HG02840 (cell line): Measurements from ENCODE around the gene EFCAB6.

ENCODE experiments used
- ATAC-seq: cut with Tn5 transposase; IDR thresholded peaks from one replicate; pipeline ENCODE4 v1.9.1; 2021; ENCODE audit warnings: mild to moderate bottlenecking, moderate library complexity, moderate number of reproducible peaks; ENCODE audit not compliant: unreplicated experiment, low FRiP score

EFCAB6 gene

DNA sequence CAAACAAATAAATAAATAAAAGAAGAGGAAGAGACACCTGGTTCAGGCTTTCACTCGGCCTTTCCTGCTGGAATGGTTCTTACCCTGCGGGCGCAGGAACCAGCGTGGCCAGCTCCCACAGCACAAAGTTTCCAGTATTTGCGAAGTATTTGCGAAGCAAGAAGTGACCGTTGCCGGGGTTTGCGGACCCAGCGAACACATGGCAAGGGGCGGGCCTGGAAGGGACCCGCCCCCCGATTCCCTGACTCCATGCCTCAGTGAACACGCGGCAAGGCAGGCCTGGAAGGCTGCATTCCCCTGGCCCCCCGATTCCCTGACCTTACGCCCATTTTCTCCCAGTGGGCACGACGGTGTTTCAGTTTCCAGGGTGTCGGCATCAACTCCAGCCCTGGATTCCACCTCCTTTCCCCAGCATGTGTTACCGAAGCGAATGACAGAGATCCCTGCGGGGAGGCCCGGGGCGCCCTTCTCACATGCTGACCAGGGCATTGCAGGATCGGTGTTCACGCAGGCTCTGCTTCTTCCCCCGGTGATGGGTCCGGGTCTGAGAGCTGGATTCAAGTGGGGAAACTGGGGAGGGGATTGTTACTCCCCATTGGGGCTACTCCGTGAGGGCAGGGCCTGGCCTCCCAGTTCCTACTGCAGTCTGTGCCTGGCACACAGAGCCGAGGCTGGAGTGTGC, 297.5 kb downstream of the EFCAB6 start:
- ATAC-seq: no peak

DNA sequence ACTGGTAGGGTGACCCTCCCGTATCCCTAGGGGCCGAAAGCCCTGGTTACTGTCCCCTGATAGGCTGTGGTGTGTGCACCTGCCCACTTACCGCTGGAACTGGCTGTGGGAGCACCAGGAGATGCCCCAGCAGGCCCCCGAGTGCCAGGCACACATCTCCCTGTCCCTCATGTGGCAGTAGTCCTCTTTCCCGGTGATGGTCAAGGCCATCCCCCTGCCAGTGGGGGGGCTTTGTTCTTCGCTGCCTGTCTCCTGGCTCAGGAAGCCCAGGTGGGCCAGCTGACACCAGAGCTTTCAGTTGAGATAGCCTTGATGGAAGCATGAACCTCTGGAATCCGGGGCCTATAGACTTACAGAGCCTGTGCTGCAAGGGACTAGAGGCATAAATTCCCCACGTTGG, 299.8 kb downstream of the EFCAB6 start:
- no peak for ATAC-seq

DNA sequence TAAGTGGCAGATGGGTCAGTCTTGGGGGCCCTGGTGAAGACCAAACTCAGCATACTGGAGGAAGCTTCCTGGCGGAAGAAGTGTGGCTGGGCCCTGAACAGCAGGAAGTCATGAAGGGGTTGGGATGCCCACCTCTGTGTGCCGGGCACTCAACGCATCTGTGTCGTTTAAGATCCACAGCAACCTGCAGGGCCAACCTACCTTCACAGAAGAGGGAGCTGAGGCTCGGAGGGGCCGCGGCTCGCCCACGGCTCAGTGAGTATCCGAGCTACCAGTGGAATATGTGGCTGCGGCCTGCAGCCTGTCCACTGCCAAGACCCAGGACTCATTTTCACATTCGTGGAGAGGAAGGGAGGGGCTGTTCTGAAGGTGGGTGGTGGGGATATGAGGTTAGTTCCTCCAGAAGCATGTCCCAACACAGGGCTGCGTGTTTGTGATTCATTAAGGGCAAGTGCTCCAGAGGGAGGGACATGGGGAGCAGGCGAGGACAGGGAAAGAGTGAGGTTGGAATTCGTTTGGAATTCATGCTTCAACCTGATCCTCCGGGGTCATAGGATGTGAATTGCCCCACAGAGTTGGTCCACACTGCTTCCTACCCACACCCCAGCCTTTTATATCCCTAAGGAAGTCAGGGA, 300.7 kb downstream of the EFCAB6 start:
- ATAC-seq: no peak

DNA sequence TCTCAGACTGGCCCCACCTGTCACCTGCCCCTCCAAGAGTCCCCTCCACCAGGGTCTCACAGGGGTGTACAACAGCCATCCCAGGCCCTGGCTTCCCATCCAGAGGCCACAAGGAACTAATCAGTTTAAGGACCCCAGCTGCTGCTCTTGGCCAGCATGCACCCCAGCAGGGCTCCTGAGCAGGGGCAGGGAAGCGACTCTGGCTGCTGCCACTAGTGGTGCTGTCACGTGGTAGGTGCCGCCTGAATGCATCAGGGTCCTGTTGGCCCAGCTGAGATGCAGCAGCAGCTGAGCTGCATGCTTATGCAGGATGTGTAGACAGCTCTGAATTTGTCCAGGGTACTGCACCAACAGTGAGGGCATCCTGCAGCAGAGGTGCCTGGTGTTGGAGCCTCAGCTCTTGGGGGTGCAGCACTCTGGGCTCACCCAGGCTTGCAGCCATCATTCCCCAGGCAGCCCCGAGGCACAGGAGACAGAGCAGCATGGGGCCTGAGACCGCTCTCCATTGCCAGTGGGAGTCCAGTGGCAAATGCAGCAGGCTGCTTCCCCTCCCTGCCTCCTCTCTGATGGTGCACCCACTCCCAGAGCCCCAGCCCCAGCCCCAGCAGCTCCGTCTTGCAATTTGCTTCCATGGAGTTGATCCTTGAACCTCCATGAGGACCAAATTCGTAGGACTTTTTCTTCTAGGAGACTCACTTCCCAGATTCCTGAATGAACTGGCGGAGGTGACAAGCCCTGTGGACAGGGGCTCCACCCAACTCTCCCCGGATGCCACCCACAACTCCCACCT, 301.6 kb downstream of the EFCAB6 start:
- no peak for ATAC-seq

DNA sequence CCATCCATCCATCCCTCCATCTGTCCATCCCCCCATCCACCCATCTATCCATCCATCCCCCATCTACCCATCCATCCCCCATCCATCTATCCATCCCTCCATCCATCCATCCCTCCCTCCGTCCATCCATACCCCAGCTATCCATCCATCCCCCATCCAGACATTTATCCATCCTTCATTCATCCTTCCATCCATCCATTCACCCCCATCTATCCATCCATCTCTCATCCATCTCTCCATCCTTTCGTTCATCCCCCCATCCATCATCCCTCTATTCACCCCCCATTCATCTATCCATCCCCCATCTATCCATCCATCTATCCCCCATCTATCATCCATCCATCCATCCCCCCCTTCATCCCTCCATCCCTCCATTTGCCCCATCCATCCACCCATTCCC, 302.8 kb downstream of the EFCAB6 start:
- no peak for ATAC-seq

- ATAC-seq: no peak
Measured at GRCh38 chr22:43508489-43508888, 303.6 kb downstream of the EFCAB6 start.

- no peak for ATAC-seq
Measured at GRCh38 chr22:43507235-43507634, 304.9 kb downstream of the EFCAB6 start.

GRCh38 chr22:43506487-43506886, 305.6 kb downstream of the EFCAB6 start:
- ATAC-seq: no peak

- no peak for ATAC-seq
Measured at GRCh38 chr22:43505896-43506295, 306.2 kb downstream of the EFCAB6 start.

- ATAC-seq: no peak
Measured at GRCh38 chr22:43505423-43505822, 306.7 kb downstream of the EFCAB6 start.

GRCh38 chr22:43504666-43505261, 307.3 kb downstream of the EFCAB6 start:
- no peak for ATAC-seq

DNA sequence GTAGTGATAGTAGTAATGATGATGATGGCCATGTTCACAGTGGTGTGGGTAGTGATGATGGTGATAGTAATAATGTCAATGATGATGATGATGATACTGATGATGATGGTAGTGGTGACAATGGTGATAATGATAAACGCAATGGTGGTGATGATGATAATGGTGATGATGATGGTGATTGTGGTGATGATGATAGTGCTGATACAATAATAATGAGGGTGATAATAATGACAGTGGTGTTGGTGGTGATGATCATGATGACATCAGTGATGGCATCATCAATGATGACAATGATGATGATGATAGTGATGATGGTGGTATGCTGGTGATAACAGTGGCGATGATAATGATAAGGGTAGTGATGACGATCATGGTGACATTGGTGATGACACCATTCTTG, 308.0 kb downstream of the EFCAB6 start:
- no peak for ATAC-seq

- no peak for ATAC-seq
Measured at GRCh38 chr22:43502306-43502874, 309.7 kb downstream of the EFCAB6 start.

- no peak for ATAC-seq
Measured at GRCh38 chr22:43501878-43502277, 310.2 kb downstream of the EFCAB6 start.

DNA sequence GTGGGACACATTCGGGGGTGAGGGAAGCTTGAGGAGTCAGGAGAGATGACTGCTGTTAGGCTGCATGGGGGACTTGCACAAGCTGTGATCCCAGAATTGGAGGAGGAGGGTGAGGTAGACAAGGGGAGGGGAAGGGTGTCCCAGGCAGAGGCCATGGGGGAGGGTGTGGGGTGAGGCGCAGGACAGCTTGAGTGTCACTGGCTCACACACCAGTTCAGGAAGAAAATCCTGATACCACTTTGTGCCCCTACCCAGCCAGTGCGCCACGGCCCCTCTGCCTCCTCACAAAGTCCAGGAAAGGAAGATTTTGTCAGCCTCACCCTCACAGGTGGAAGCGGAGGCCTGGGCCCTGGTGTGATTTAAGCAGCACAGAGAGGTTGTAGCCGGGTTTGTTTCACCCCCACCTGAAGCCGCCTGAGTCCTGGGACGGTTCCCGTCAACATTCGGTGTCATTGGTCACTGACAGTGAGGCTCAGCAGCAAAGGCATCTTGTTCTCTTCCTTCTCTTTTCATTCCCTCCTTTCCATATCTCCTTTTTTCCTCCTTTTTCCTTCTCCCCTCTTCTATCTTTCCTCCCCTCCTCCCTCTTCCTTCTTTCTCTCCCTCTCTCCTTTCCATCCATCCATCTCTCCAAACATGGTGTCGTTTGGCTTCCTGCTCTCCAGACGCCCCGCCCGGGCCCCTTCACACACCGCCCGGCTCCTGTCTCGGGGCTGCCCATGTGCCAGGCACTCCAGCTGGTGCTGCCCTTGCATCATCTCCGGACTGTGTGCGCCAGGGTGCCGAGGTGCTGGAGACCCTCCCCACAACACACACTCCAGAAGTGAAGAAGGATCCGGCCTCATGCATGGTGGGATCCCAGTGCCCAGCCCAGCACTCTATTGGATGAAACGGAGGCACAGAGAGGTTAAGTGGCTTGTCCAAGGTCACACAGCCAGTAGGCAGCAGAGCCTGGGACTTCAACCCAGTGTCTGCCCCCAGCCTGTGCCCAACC, 311.0 kb downstream of the EFCAB6 start:
- no peak for ATAC-seq

DNA sequence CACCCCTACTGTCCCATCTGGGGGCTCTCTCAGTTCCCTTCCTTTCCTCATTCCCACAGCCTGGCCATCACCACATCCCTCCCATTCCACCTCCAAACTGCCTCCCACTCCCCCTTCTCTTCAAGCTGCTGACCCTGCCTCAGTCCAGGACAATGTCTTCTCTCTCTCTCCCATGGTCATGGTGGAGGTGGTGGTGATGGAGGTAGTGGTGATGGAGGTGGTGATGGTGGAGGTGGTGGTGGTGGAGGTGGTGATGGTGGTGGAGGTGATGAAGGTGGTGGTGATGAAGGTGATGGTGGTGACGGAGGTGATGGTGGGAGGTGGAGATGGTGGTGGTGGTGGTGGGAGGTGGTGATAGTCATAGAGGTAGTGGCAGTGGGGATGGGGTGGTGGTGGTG, 313.2 kb downstream of the EFCAB6 start:
- ATAC-seq: no peak

DNA sequence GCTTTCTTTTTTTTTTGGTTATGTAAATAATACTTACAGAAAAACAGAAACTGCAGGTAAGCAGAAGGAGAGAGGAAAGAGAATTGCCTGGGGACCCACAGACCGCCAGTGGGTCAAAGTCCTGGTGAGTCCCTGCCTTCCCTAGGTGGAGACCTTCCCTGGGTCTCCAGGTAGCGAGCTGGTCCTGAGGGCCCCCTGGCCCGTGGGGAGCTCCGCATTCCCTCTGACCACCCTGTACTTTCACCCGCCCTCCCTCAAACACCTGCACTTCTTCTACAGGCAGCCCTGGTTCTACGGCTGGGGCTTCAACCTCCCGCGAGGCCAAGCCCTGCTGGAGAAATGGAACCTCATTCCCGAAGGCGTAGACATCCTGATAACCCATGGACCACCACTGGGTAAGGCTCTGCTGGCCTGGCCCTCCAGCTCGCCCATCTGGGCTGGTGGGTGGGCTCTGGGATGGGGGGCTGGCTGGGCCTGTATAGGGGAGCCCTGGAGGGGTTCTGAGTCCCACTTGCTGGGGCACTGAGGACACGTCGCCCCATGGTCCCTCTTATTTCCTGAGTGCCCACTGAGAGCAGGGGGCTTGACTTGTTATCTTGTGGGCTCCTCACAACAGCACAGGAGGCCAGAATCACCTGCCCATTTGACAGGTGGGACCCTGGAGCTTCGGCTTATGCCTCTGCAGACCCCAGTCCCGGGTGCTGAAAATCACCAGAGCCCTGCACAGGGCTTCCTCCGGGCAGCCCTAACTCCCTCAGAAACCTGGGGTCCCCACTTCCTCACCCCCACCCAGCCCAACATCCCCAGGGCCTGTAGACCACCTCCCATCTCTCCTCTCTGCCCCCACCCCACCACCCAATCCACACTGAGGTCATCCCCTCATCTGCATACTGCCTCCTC, 313.9 kb downstream of the EFCAB6 start:
- ATAC-seq: no peak

GRCh38 chr22:43493297-43493696, 318.8 kb downstream of the EFCAB6 start:
- ATAC-seq: no peak

GRCh38 chr22:43491737-43492136, 320.4 kb downstream of the EFCAB6 start:
- ATAC-seq: no peak
